Liver (tissue), 9 donors: Measurements from ENCODE around the gene NCMAP. TPM values are rescaled to one million over a fixed set of nuclear protein-coding genes. Genes with fewer than 3 reads are reported as not detected.

Experiments used
- DNase-seq: peaks from one replicate; pipeline ENCODE4 v3.0.0-alpha.2; 2017; ENCODE audit warnings: low spot score
- H3K27ac ChIP-seq, 2 donors: one replicate each; pipeline ENCODE4 v1.7.0; 2013; ENCODE audit warnings: inconsistent platforms in 2 of 2, low read length in 2 of 2, control low read depth in 1 of 2, low read depth in 1 of 2, mild to moderate bottlenecking in 1 of 2
- H3K27me3 ChIP-seq, 4 donors: one replicate each; pipeline versions ENCODE4 v1.6.1 to v1.7.0; 2013; ENCODE audit warnings: low read length in 3 of 4, inconsistent platforms in 1 of 4, mild to moderate bottlenecking in 1 of 4, moderate library complexity in 1 of 4; ENCODE audit not compliant: control insufficient read depth in 4 of 4, insufficient read depth in 4 of 4
- H3K36me3 ChIP-seq, 4 donors: one replicate each; pipeline versions ENCODE4 v1.6.1 to v1.7.0; 2013; ENCODE audit warnings: low read length in 3 of 4, mild to moderate bottlenecking in 3 of 4, low read depth in 1 of 4, moderate library complexity in 1 of 4; ENCODE audit not compliant: control insufficient read depth in 4 of 4, insufficient read depth in 3 of 4
- H3K4me1 ChIP-seq, 4 donors: one replicate each; pipeline versions ENCODE4 v1.6.1 to v1.7.0; 2013; ENCODE audit warnings: low read length in 3 of 4, mild to moderate bottlenecking in 3 of 4, moderate library complexity in 1 of 4; ENCODE audit not compliant: control insufficient read depth in 4 of 4, insufficient read depth in 4 of 4
- H3K4me3 ChIP-seq, 3 donors: one replicate each; pipeline versions ENCODE4 v1.6.1 to v1.7.0; 2013; ENCODE audit warnings: low read length in 3 of 3, control low read depth in 1 of 3, low read depth in 1 of 3, mild to moderate bottlenecking in 1 of 3
- H3K9ac ChIP-seq, 2 donors: one replicate each; pipeline ENCODE4 v1.7.0; 2013; ENCODE audit warnings: low read length in 2 of 2, mild to moderate bottlenecking in 2 of 2, moderate library complexity in 2 of 2, control low read depth in 1 of 2, low read depth in 1 of 2
- H3K9me3 ChIP-seq, 4 donors: one replicate each; pipeline versions ENCODE4 v1.6.1 to v1.7.0; 2013; ENCODE audit warnings: low read length in 3 of 4; ENCODE audit not compliant: control insufficient read depth in 4 of 4
- EGR1 ChIP-seq, 2 donors: IDR thresholded peaks; 2 replicates each; pipeline ENCODE4 v1.6.1; 2016 to 2018; ENCODE audit warnings: antibody characterized with exemption in 2 of 2, low read depth in 2 of 2
- FOXA1 ChIP-seq: IDR thresholded peaks from 2 replicates; pipeline ENCODE4 v1.6.1; 2016; ENCODE audit warnings: antibody characterized with exemption
- FOXA2 ChIP-seq: IDR thresholded peaks from 2 replicates; pipeline ENCODE4 v1.6.1; 2016; ENCODE audit warnings: antibody characterized with exemption
- GABPA ChIP-seq, 2 donors: IDR thresholded peaks in 1 of 2; conservative IDR thresholded peaks in 1 of 2; 2 replicates each; pipeline ENCODE4 v1.6.1; 2016; ENCODE audit warnings: antibody characterized with exemption in 2 of 2, mild to moderate bottlenecking in 1 of 2, moderate library complexity in 1 of 2
- HNF4A ChIP-seq, 2 donors: conservative IDR thresholded peaks; 2 replicates each; pipeline ENCODE4 v1.6.1; 2016; ENCODE audit warnings: antibody characterized with exemption in 2 of 2, mild to moderate bottlenecking in 2 of 2
- HNF4G ChIP-seq: IDR thresholded peaks from 2 replicates; pipeline ENCODE4 v1.6.1; 2016; ENCODE audit warnings: antibody characterized with exemption
- JUND ChIP-seq, 2 donors: IDR thresholded peaks; 2 replicates each; pipeline ENCODE4 v1.6.1; 2016; ENCODE audit warnings: antibody characterized with exemption in 2 of 2
- NR2F2 ChIP-seq: IDR thresholded peaks from 2 replicates; pipeline ENCODE4 v1.6.1; 2016; ENCODE audit warnings: antibody characterized with exemption
- RAD21 ChIP-seq, 2 donors: IDR thresholded peaks; 2 replicates each; pipeline ENCODE4 v1.6.1; 2016; ENCODE audit warnings: antibody characterized with exemption in 2 of 2, mild to moderate bottlenecking in 2 of 2
- RXRA ChIP-seq, 2 donors: IDR thresholded peaks; 2 replicates each; pipeline ENCODE4 v1.6.1; 2017 to 2018; ENCODE audit warnings: antibody characterized with exemption in 2 of 2, mild to moderate bottlenecking in 1 of 2
- SP1 ChIP-seq: IDR thresholded peaks from 2 replicates; pipeline ENCODE4 v1.6.1; 2018; ENCODE audit warnings: antibody characterized with exemption, mild to moderate bottlenecking
- TAF1 ChIP-seq: conservative IDR thresholded peaks from 2 replicates; pipeline ENCODE4 v1.6.1; 2016; ENCODE audit warnings: antibody characterized with exemption, mild to moderate bottlenecking
- YY1 ChIP-seq: IDR thresholded peaks from 2 replicates; pipeline ENCODE4 v1.6.1; 2016; ENCODE audit warnings: antibody characterized with exemption, mild to moderate bottlenecking
- WGBS: extraction: QIAGEN DNeasy Blood & Tissue Kit; methylation state at CpG from one replicate; pipeline ENCODE4 v1.1.7; 2013; 5-methylcytosine and 5-hydroxymethylcytosine counted together
- polyA plus RNA-seq, 2 donors: library from polyadenylated mRNA; stranded (reverse) in 1 of 2; unstranded in 1 of 2; fragments of 200-250 nt in 1 of 2; fragments of >200 nt in 1 of 2; fragmentation: Nextera tagmentation in 1 of 2; extraction: Ambion mirVana in 1 of 2; gene quantifications; one replicate each; pipeline versions ENCODE4 v1.2.1 to v1.2.3, GENCODE V29; 2013 to 2015
- total RNA-seq, 2 donors: library from RNA; depleted of rRNA; stranded (reverse); fragments of >200 nt; gene quantifications; one replicate each; pipeline ENCODE4 v1.2.3, GENCODE V29; 2014
- TF ChIP-seq, protein P1 (sequence below): IDR thresholded peaks from 2 replicates; pipeline ENCODE4 v1.6.1; 2016; ENCODE audit warnings: antibody characterized with exemption, mild to moderate bottlenecking
- TF ChIP-seq, protein P2 (sequence below): IDR thresholded peaks from 2 replicates; pipeline ENCODE4 v1.6.1; 2016; ENCODE audit warnings: antibody characterized with exemption
- TF ChIP-seq, protein P3 (sequence below): IDR thresholded peaks from 2 replicates; pipeline ENCODE4 v1.6.1; 2016; ENCODE audit warnings: antibody characterized with exemption
- TF ChIP-seq, protein P4 (sequence below): fragments of 150-350 bp; IDR thresholded peaks from 2 replicates; pipeline ENCODE4 v1.5.1; 2017; ENCODE audit warnings: improper control_type of control experiment, low read depth, low read length; ENCODE audit not compliant: missing input control
- TF ChIP-seq, protein P5 (sequence below): IDR thresholded peaks from 2 replicates; pipeline ENCODE4 v1.6.1; 2016; ENCODE audit warnings: antibody characterized with exemption
- donor health status: healthy.
- donor health status: healthy.
- donor health status: healthy.
- donor health status: healthy.
- donor health status: healthy.

NCMAP gene
- total and polyA plus RNA-seq, 4 donors: 0.31 to 4.8 (median 0.61) TPM

DNA sequence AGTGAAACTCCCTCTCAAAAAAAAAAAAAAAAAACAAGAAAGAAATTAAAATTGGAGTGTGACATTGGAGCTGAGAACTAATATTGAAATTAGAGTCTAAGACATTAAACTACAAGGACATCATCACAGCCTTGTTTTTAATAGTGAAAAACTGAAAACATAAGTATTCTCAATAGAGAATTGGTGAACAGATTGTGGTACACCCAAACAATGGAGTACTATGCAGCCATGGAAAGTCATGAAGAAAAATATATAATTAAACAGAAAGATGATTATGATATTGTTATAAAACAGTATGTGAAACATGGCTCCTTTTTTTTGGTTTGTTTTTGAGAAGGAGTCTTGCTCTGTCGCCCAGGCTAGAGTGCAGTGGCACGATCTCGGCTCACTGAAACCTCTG is 43.4 kb downstream of the NCMAP start (continued):
- TF ChIP-seq, protein P1, sequence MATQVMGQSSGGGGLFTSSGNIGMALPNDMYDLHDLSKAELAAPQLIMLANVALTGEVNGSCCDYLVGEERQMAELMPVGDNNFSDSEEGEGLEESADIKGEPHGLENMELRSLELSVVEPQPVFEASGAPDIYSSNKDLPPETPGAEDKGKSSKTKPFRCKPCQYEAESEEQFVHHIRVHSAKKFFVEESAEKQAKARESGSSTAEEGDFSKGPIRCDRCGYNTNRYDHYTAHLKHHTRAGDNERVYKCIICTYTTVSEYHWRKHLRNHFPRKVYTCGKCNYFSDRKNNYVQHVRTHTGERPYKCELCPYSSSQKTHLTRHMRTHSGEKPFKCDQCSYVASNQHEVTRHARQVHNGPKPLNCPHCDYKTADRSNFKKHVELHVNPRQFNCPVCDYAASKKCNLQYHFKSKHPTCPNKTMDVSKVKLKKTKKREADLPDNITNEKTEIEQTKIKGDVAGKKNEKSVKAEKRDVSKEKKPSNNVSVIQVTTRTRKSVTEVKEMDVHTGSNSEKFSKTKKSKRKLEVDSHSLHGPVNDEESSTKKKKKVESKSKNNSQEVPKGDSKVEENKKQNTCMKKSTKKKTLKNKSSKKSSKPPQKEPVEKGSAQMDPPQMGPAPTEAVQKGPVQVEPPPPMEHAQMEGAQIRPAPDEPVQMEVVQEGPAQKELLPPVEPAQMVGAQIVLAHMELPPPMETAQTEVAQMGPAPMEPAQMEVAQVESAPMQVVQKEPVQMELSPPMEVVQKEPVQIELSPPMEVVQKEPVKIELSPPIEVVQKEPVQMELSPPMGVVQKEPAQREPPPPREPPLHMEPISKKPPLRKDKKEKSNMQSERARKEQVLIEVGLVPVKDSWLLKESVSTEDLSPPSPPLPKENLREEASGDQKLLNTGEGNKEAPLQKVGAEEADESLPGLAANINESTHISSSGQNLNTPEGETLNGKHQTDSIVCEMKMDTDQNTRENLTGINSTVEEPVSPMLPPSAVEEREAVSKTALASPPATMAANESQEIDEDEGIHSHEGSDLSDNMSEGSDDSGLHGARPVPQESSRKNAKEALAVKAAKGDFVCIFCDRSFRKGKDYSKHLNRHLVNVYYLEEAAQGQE: no peak
- TF ChIP-seq, protein P2, sequence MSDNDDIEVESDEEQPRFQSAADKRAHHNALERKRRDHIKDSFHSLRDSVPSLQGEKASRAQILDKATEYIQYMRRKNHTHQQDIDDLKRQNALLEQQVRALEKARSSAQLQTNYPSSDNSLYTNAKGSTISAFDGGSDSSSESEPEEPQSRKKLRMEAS: no peak
- no peak for TF ChIP-seq JUND (IDR thresholded peaks at IDR 0.05)

DNA sequence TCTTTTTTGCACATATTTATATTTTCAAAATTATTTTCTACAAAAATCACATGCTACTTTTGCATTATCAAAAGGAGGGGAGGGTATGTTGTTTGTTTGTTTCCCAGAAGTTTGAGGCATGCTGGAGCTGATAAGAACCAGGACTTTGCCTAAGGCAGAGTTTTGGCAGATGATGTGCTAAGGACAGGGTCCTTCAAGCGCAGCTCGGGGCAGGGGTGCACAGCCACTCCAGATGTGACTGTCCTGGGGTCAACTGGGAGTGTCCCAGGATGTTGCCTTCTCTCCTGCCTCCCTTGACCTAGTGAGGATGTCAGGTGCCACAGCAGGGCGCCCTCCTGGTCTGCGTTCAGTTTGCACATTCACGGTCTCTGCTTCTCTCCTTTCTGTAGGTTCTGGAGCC is 44.7 kb downstream of the NCMAP start:
- Histone ChIP-seq H3K9me3 (no peaks in the 10 kb centered on the region), H3K27ac (no peak overlapping the region), H3K27me3 (no peaks in the 10 kb centered on the region), H3K9ac (no peak overlapping the region), H3K4me3 (no peak overlapping the region), H3K4me1 (peaks cover 0 to 3% (median under 1%) of the 10 kb centered on the region in 4 donors), H3K36me3 (no peaks in the 10 kb centered on the region)
- DNase-seq: no peak
- TF ChIP-seq JUND (IDR thresholded peaks at IDR 0.05): no peak
- TF ChIP-seq NR2F2: no peak
- TF ChIP-seq HNF4G: no peak
- TF ChIP-seq RXRA (IDR thresholded peaks at IDR 0.05): no peak
- TF ChIP-seq RAD21 (IDR thresholded peaks at IDR 0.05): no peak
- no peak for TF ChIP-seq TAF1
- TF ChIP-seq FOXA2: no peak
- TF ChIP-seq GABPA (IDR thresholded peaks at IDR 0.05 in 1 of 2, conservative IDR thresholded peaks at IDR 0.05 in 1 of 2): no peak
- TF ChIP-seq, protein P2: no peak
- TF ChIP-seq, protein P3, sequence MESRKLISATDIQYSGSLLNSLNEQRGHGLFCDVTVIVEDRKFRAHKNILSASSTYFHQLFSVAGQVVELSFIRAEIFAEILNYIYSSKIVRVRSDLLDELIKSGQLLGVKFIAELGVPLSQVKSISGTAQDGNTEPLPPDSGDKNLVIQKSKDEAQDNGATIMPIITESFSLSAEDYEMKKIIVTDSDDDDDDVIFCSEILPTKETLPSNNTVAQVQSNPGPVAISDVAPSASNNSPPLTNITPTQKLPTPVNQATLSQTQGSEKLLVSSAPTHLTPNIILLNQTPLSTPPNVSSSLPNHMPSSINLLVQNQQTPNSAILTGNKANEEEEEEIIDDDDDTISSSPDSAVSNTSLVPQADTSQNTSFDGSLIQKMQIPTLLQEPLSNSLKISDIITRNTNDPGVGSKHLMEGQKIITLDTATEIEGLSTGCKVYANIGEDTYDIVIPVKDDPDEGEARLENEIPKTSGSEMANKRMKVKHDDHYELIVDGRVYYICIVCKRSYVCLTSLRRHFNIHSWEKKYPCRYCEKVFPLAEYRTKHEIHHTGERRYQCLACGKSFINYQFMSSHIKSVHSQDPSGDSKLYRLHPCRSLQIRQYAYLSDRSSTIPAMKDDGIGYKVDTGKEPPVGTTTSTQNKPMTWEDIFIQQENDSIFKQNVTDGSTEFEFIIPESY: no peak
- TF ChIP-seq YY1: no peak
- TF ChIP-seq, protein P1: no peak
- TF ChIP-seq SP1: no peak
- TF ChIP-seq FOXA1: no peak
- no peak for TF ChIP-seq EGR1 (IDR thresholded peaks at IDR 0.05; ENCODE audit: low read depth in 2 of 2)
- no peak for TF ChIP-seq HNF4A (conservative IDR thresholded peaks at IDR 0.05)
- TF ChIP-seq, protein P4, sequence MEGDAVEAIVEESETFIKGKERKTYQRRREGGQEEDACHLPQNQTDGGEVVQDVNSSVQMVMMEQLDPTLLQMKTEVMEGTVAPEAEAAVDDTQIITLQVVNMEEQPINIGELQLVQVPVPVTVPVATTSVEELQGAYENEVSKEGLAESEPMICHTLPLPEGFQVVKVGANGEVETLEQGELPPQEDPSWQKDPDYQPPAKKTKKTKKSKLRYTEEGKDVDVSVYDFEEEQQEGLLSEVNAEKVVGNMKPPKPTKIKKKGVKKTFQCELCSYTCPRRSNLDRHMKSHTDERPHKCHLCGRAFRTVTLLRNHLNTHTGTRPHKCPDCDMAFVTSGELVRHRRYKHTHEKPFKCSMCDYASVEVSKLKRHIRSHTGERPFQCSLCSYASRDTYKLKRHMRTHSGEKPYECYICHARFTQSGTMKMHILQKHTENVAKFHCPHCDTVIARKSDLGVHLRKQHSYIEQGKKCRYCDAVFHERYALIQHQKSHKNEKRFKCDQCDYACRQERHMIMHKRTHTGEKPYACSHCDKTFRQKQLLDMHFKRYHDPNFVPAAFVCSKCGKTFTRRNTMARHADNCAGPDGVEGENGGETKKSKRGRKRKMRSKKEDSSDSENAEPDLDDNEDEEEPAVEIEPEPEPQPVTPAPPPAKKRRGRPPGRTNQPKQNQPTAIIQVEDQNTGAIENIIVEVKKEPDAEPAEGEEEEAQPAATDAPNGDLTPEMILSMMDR: no peak
- TF ChIP-seq, protein P5, sequence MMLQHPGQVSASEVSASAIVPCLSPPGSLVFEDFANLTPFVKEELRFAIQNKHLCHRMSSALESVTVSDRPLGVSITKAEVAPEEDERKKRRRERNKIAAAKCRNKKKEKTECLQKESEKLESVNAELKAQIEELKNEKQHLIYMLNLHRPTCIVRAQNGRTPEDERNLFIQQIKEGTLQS: no peak
- 77% methylated on average over 5 of the region's 5 CpGs for WGBS
